PC-9 (cell line): ENCODE data around the gene NRP1.

Source experiments
- CTCF ChIP-seq: fragments of 200-600 bp; sonication (generic); conservative IDR thresholded peaks from 2 replicates; pipeline ENCODE4 v1.6.1; 2017; ENCODE audit warnings: mixed run types, antibody characterized with exemption, mild to moderate bottlenecking, moderate library complexity
- EZH2 ChIP-seq: fragments of 200-600 bp; sonication (generic); IDR thresholded peaks from 2 replicates; pipeline ENCODE4 v1.8.0; 2017; ENCODE audit warnings: antibody characterized with exemption, low read depth

GRCh38 chr10:33293076-33293475, 41.4 kb downstream of the NRP1 start:
- TF ChIP-seq CTCF = no peak
- no peak for TF ChIP-seq EZH2
